OCI-M2 (cell line): ENCODE measurements around the gene COPS7A.

Experiments
- DNase-seq: peaks from one replicate; lab custom pipeline; 2025; ENCODE audit not compliant: unreplicated experiment; lab: John Stamatoyannopoulos, UW

Gene COPS7A

GRCh38 chr12:6750506-6750905, 26.7 kb downstream of the COPS7A start:
- no peak for DNase-seq

GRCh38 chr12:6751767-6752166, 27.9 kb downstream of the COPS7A start:
- no peak for DNase-seq

- DNase-seq = no peak
Measured at GRCh38 chr12:6752167-6752920, 28.5 kb downstream of the COPS7A start.

GRCh38 chr12:6752921-6753771, 29.3 kb downstream of the COPS7A start, which contains the start of gene MLF2:
Gene MLF2, minus strand, starts transcription at chr12:6753141. Its CDS starts 807 bp downstream, at chr12:6752334.
- DNase-seq = peak; percentile 87

- DNase-seq = no peak
Measured at GRCh38 chr12:6753772-6754356, 30.0 kb downstream of the COPS7A start.

- DNase-seq = no peak
Measured at GRCh38 chr12:6754411-6754810, 30.6 kb downstream of the COPS7A start.

- DNase-seq = no peak
Measured at GRCh38 chr12:6757028-6757690, 33.3 kb downstream of the COPS7A start.

GRCh38 chr12:6758506-6759095, 34.8 kb downstream of the COPS7A start:
- no peak for DNase-seq

GRCh38 chr12:6759741-6760140, 35.9 kb downstream of the COPS7A start:
- no peak for DNase-seq

- no peak for DNase-seq
Measured at GRCh38 chr12:6763380-6763779, 39.5 kb downstream of the COPS7A start.

- no peak for DNase-seq
Measured at GRCh38 chr12:6764011-6764828, 40.4 kb downstream of the COPS7A start.

- no peak for DNase-seq
Measured at GRCh38 chr12:6765048-6765633, 41.3 kb downstream of the COPS7A start.

- DNase-seq = no peak
Measured at GRCh38 chr12:6765634-6766581, 42.1 kb downstream of the COPS7A start, which contains the start of gene PTMS. Gene PTMS, plus strand, starts transcription at chr12:6766363. Its CDS starts 343 bp downstream, at chr12:6766706.

GRCh38 chr12:6766651-6767349, 43.0 kb downstream of the COPS7A start:
- DNase-seq = no peak

- DNase-seq = no peak
Measured at GRCh38 chr12:6767353-6768319, 43.8 kb downstream of the COPS7A start.

- DNase-seq = no peak
Measured at GRCh38 chr12:6768437-6768914, 44.6 kb downstream of the COPS7A start.
